CD4-positive, alpha-beta T cell treated with Interferon alpha-2 for 1 hour (primary cell): ENCODE measurements around the gene C8B.

Source experiments
- DNase-seq, 2 donors: peaks; one replicate each; pipeline ENCODE4 v3.0.0-alpha.2; 2020 to 2022

Gene C8B

GRCh38 chr1:56965916-56966697, at the start of gene C8B:
C8B (minus strand) TSS chr1:56966015; CDS start chr1:56965948, 67 bp downstream.
- DNase-seq: no peak

GRCh38 chr1:57015071-57015470, 49.3 kb upstream of the C8B start:
- DNase-seq: no peak

- no peak for DNase-seq
These were observed 47.7 kb upstream of the C8B start for GRCh38 chr1:57013522-57013921.

GRCh38 chr1:57012315-57012714, 46.5 kb upstream of the C8B start:
- DNase-seq: no peak

GRCh38 chr1:57010511-57010910, 44.7 kb upstream of the C8B start:
- DNase-seq: no peak

GRCh38 chr1:57007948-57008347, 42.1 kb upstream of the C8B start:
- no peak for DNase-seq

GRCh38 chr1:57007472-57007871, 41.7 kb upstream of the C8B start:
- DNase-seq: no peak

- DNase-seq: no peak
These were observed 37.8 kb upstream of the C8B start for GRCh38 chr1:57003398-57004139.

GRCh38 chr1:56995414-56996100, 29.7 kb upstream of the C8B start:
- no peak for DNase-seq

GRCh38 chr1:56993475-56993874, 27.7 kb upstream of the C8B start:
- no peak for DNase-seq

GRCh38 chr1:56992318-56993125, 26.7 kb upstream of the C8B start:
- DNase-seq: no peak

- no peak for DNase-seq
These were observed 25.8 kb upstream of the C8B start for GRCh38 chr1:56991576-56991975.

- no peak for DNase-seq
These were observed 20.6 kb upstream of the C8B start for GRCh38 chr1:56986397-56986796.

- DNase-seq: no peak
These were observed 20.0 kb upstream of the C8B start for GRCh38 chr1:56985857-56986256.

GRCh38 chr1:56983484-56983883, 17.7 kb upstream of the C8B start:
- DNase-seq: no peak

- no peak for DNase-seq
These were observed 14.4 kb upstream of the C8B start for GRCh38 chr1:56979986-56980755.

GRCh38 chr1:56978819-56979218, 13.0 kb upstream of the C8B start:
- no peak for DNase-seq

GRCh38 chr1:56977910-56978309, 12.1 kb upstream of the C8B start:
- DNase-seq: no peak

- DNase-seq: no peak
These were observed 9.6 kb upstream of the C8B start for GRCh38 chr1:56975446-56975845.

GRCh38 chr1:56973923-56974742, 8.3 kb upstream of the C8B start:
- no peak for DNase-seq

GRCh38 chr1:56972976-56973375, 7.2 kb upstream of the C8B start:
- no peak for DNase-seq
